Activated T-cell treated with anti-CD3 and anti-CD28 coated beads, Interleukin-2, amount 50 U/mL, for 72 hours (primary cell): Measurements from ENCODE around the gene BCO1. TPM values are rescaled to one million over a fixed set of nuclear protein-coding genes. Genes with fewer than 3 reads are reported as not detected.

Experiments used
- ATAC-seq, 2 donors: fragments of 150-1000 bp; cut with Tn5 transposase; replicated peaks in 1 of 2; 2 replicates each; pipeline ENCODE4 v1.10.0; 2021; ENCODE audit warnings: moderate library complexity in 2 of 2, mild to moderate bottlenecking in 1 of 2
- DNase-seq, 2 donors: peaks; one replicate each; pipeline ENCODE4 v3.0.0; 2021 to 2022; ENCODE audit warnings: mixed read lengths in 1 of 2
- H3K27ac Mint-ChIP-seq: one replicate; pipeline ENCODE4 v1.8.0; 2022; ENCODE audit warnings: mild to moderate bottlenecking, moderate library complexity, mixed read lengths
- H3K27me3 Mint-ChIP-seq: one replicate; pipeline ENCODE4 v1.8.0; 2022; ENCODE audit warnings: low read depth, mixed read lengths
- H3K36me3 Mint-ChIP-seq, 2 donors: one replicate each; pipeline ENCODE4 v1.8.0; 2022; ENCODE audit warnings: mixed read lengths in 2 of 2, mild to moderate bottlenecking in 1 of 2; ENCODE audit not compliant: insufficient read depth in 2 of 2
- H3K4me1 Mint-ChIP-seq: one replicate; pipeline ENCODE4 v1.8.0; 2022; ENCODE audit warnings: low read depth, mixed read lengths
- H3K4me3 Mint-ChIP-seq, 2 donors: one replicate each; pipeline ENCODE4 v1.8.0; 2022; ENCODE audit warnings: mild to moderate bottlenecking in 2 of 2, mixed read lengths in 2 of 2, moderate library complexity in 2 of 2
- H3K9me3 Mint-ChIP-seq, 2 donors: one replicate each; pipeline ENCODE4 v1.8.0; 2022; ENCODE audit warnings: mixed read lengths in 2 of 2
- total RNA-seq, 2 donors: library from RNA; stranded (reverse); gene quantifications; one replicate each; pipeline ENCODE4 v1.2.3, GENCODE V29; 2022

Gene BCO1
- total RNA-seq, 2 donors from 2014 or later = not detected

- H3K27ac Mint-ChIP-seq = no peak overlapping the region
Observed at GRCh38 chr16:81242977-81243618, 4.6 kb downstream of the BCO1 start.

GRCh38 chr16:81243942-81244341 lies 5.5 kb downstream of the BCO1 start:
- Mint-ChIP-seq H3K4me1 (no peaks in the 10 kb centered on the region), H3K36me3 (no peaks in the 10 kb centered on the region), H3K9me3 (no peaks in the 10 kb centered on the region), H3K27ac (no peak overlapping the region), H3K27me3 (peaks cover 11% of the 10 kb centered on the region), H3K4me3 (no peak overlapping the region)
- ATAC-seq (no peak), DNase-seq (no peak)

More at GRCh38 chr16:81242977-81243618, 4.6 kb downstream of the BCO1 start:
- H3K27me3 Mint-ChIP-seq = peaks cover 18% of the 10 kb centered on the region
- no peaks in the 10 kb centered on the region for H3K36me3 Mint-ChIP-seq
- ATAC-seq (no peak), DNase-seq (no peak)
- no peaks in the 10 kb centered on the region for H3K9me3 Mint-ChIP-seq
- no peak overlapping the region for H3K4me3 Mint-ChIP-seq
- peaks cover 7% of the 10 kb centered on the region for H3K4me1 Mint-ChIP-seq

GRCh38 chr16:81251871-81252270 lies 13.4 kb downstream of the BCO1 start:
- Mint-ChIP-seq H3K9me3 (no peaks in the 10 kb centered on the region), H3K4me1 (no peaks in the 10 kb centered on the region), H3K36me3 (no peaks in the 10 kb centered on the region), H3K27ac (no peak overlapping the region), H3K4me3 (no peak overlapping the region), H3K27me3 (no peaks in the 10 kb centered on the region)
- ATAC-seq = no peak
- no peak for DNase-seq

- ATAC-seq = no peak
- Mint-ChIP-seq H3K9me3 (no peaks in the 10 kb centered on the region), H3K4me1 (no peaks in the 10 kb centered on the region), H3K27ac (no peak overlapping the region), H3K27me3 (no peaks in the 10 kb centered on the region), H3K36me3 (no peaks in the 10 kb centered on the region), H3K4me3 (no peak overlapping the region)
- no peak for DNase-seq
Observed at GRCh38 chr16:81253141-81253540, 14.7 kb downstream of the BCO1 start.

- Mint-ChIP-seq H3K27me3 (no peaks in the 10 kb centered on the region), H3K4me3 (no peak overlapping the region), H3K27ac (no peak overlapping the region), H3K36me3 (no peaks in the 10 kb centered on the region), H3K4me1 (no peaks in the 10 kb centered on the region), H3K9me3 (no peaks in the 10 kb centered on the region)
- ATAC-seq (no peak), DNase-seq (no peak)
Observed at GRCh38 chr16:81254922-81255526, 16.5 kb downstream of the BCO1 start.

GRCh38 chr16:81259916-81260315 lies 21.4 kb downstream of the BCO1 start:
- no peaks in the 10 kb centered on the region for H3K4me1 Mint-ChIP-seq
- H3K27me3 Mint-ChIP-seq = peaks cover 11% of the 10 kb centered on the region
- no peaks in the 10 kb centered on the region for H3K9me3 Mint-ChIP-seq
- DNase-seq (no peak), ATAC-seq (no peak)
- H3K4me3 Mint-ChIP-seq = no peak overlapping the region
- no peaks in the 10 kb centered on the region for H3K36me3 Mint-ChIP-seq
- no peak overlapping the region for H3K27ac Mint-ChIP-seq

- H3K4me1 Mint-ChIP-seq = no peaks in the 10 kb centered on the region
- H3K4me3 Mint-ChIP-seq = no peak overlapping the region
- DNase-seq (peak; percentile 22 to 29), ATAC-seq (peak in 1 of 2 donors; percentile 32)
- H3K27ac Mint-ChIP-seq = no peak overlapping the region
- peaks cover 3 to 4% of the 10 kb centered on the region in 2 donors for H3K9me3 Mint-ChIP-seq
- no peaks in the 10 kb centered on the region for H3K36me3 Mint-ChIP-seq
- H3K27me3 Mint-ChIP-seq = peaks cover 18% of the 10 kb centered on the region
Observed at GRCh38 chr16:81261049-81261648, 22.7 kb downstream of the BCO1 start.

- no peak for DNase-seq
- H3K36me3 Mint-ChIP-seq = no peaks in the 10 kb centered on the region
- H3K9me3 Mint-ChIP-seq = peaks cover 3 to 4% of the 10 kb centered on the region in 2 donors
- H3K27ac Mint-ChIP-seq = no peak overlapping the region
- H3K4me3 Mint-ChIP-seq = no peak overlapping the region
- peaks cover 18% of the 10 kb centered on the region for H3K27me3 Mint-ChIP-seq
- no peak for ATAC-seq
- H3K4me1 Mint-ChIP-seq = peaks cover 9% of the 10 kb centered on the region
Observed at GRCh38 chr16:81263470-81264220, 25.2 kb downstream of the BCO1 start.

GRCh38 chr16:81264386-81264785 lies 25.9 kb downstream of the BCO1 start:
- no peak for ATAC-seq
- DNase-seq = no peak
- Mint-ChIP-seq H3K36me3 (no peaks in the 10 kb centered on the region), H3K27ac (no peak overlapping the region), H3K9me3 (peaks cover 3 to 4% of the 10 kb centered on the region in 2 donors), H3K27me3 (peaks cover 18% of the 10 kb centered on the region), H3K4me3 (no peak overlapping the region), H3K4me1 (peaks cover 9% of the 10 kb centered on the region)

GRCh38 chr16:81265052-81265451 lies 26.6 kb downstream of the BCO1 start:
- H3K9me3 Mint-ChIP-seq = peaks cover 3 to 4% of the 10 kb centered on the region in 2 donors
- no peak for ATAC-seq
- peaks cover 18% of the 10 kb centered on the region for H3K27me3 Mint-ChIP-seq
- H3K4me3 Mint-ChIP-seq = no peak overlapping the region
- H3K4me1 Mint-ChIP-seq = peaks cover 9% of the 10 kb centered on the region
- H3K27ac Mint-ChIP-seq = no peak overlapping the region
- DNase-seq = no peak
- H3K36me3 Mint-ChIP-seq = no peaks in the 10 kb centered on the region

GRCh38 chr16:81265658-81266451 lies 27.4 kb downstream of the BCO1 start:
- Mint-ChIP-seq H3K27me3 (peaks cover 18% of the 10 kb centered on the region), H3K4me1 (peaks cover 9% of the 10 kb centered on the region), H3K27ac (no peak overlapping the region), H3K9me3 (peaks cover 3 to 4% of the 10 kb centered on the region in 2 donors), H3K4me3 (no peak overlapping the region), H3K36me3 (no peaks in the 10 kb centered on the region)
- no peak for ATAC-seq
- DNase-seq = no peak

GRCh38 chr16:81266680-81267095 lies 28.2 kb downstream of the BCO1 start:
- H3K27me3 Mint-ChIP-seq = peaks cover 18% of the 10 kb centered on the region
- peaks cover 9% of the 10 kb centered on the region for H3K4me1 Mint-ChIP-seq
- H3K4me3 Mint-ChIP-seq = peak overlapping the region; percentile 9 to 45
- no peak overlapping the region for H3K27ac Mint-ChIP-seq
- peak; percentile 91 to 96 for ATAC-seq
- H3K9me3 Mint-ChIP-seq = peaks cover 3 to 4% of the 10 kb centered on the region in 2 donors
- H3K36me3 Mint-ChIP-seq = no peaks in the 10 kb centered on the region
- peak; percentile 35 to 38 for DNase-seq
